Suppressor macrophage (primary cell): ENCODE results near the gene BLOC1S5.
"Not testable (repeated sequence)": the region's sequence is repeated elsewhere in the genome, so short reads cannot be mapped to it uniquely, and the experiment has no call there.

Experiments
- DNase-seq, 4 experiments: peaks; one replicate each; pipeline ENCODE4 v3.0.0-alpha.2; 2020 to 2022

Gene BLOC1S5

DNA sequence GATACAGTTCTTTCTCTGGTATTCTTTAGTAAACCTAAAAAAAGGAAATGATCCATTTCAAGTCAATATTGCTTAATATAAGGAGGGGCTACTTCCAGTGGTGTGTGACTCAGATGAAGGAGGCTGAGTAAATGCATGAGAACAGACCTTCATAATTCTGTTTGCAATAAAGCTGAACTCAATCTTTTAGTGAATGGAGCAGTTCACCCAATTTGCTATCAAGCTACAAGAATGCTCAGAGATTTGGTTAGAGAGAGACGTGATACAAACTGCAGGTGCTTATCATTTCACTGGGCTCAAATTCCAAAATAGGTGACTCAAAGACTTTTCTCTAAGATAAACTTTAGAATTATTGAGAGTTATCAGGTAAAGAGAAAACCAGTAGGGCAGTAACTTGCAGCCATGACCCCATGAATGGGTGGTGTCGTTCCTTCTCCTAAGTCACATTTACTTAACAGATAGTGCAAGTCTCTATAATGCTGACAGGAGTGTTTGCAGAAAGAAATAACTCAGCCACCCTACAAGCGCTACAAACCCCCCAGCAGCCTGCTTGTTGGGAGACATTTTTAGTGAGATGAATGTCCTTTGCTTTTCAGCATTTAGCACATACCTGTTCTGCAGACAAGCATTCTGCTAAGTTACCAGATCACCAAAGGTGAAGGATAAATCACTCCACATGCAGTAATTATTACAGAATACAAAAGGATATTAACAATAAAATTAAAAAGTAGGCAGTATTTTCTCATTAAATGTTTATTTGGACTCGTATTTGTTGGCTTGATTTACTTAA is 16.4 kb upstream of the BLOC1S5 start:
- peak; percentile 49 to 88 (median 68) for DNase-seq

- DNase-seq, result no peak
Measured at GRCh38 chr6:8079126-8079525, 14.9 kb upstream of the BLOC1S5 start.

DNA sequence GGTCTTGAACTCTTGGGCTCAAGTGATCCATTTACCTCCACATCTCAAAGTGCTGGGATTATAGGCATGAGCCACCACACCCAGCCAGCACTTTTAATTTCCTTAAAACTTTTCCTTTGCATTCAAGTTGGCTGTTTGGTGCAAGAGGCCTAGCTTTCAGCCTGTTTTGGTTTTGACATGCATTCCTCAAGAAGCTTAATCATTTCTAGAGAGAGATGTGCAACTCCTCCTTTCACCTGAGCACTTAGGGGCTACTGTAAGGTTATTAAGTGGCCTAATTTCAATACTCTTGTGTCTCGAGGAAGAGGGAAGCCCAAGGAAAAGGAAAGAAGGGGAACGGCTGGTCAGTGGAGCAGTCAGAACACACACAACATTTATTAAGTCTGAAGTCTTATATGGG is 13.8 kb upstream of the BLOC1S5 start:
- DNase-seq, result no peak

DNA sequence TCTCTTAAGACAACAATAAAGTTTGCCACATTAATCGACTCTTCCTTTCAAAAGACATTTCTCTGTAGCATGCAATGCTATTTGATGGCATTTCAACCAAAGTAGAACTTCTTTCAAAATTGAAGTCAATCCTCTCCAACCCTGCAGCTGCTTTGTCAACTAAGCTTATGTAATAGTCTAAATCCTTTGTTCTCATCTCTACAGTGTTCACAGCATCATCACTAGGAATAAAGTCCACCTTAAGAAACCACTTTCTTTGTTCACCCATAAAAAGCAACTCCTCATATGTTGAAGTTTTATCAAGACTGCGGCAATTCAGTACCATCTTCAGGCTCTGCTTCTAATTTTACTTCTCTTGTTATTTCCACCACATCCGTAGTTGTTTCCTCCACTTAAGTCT is 11.5 kb upstream of the BLOC1S5 start:
- DNase-seq, result no peak

DNA sequence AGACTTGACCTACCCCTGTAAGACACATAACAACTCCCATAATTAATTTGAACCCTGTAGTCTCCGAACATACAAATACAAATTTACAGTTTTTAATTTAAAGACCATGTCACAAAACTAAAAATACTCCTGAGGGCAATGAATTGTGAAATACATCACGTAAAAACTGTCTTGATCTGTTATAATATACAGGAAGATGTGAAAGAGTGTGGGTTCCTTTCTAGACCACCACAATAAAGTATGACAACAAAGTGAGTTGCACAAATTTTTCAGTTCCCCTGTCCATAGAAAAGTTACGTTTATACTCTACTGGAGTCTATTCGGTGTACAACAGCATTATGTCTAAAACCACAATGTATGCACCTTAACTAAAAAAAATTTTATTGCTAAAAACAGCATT is 11.0 kb upstream of the BLOC1S5 start:
- DNase-seq, result no peak

DNA sequence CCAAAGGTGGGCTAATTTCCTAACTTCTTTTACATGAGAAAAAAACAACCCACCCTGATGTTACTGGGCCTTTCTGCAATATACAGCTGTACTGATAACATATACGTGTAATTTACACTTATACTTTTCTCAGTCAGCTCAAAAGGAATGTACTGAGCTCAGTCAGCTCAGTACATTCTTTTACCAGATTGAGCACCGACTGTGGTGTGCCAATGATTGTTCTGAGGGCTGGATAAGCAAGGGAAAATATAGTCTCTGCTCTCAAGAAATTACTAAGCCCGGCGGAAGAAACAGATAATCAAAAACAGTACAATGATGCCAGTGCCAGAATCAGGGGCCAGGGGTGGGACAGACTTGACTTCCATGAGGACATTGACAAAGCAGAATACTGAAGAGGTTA is 10.0 kb upstream of the BLOC1S5 start:
- no peak for DNase-seq

DNA sequence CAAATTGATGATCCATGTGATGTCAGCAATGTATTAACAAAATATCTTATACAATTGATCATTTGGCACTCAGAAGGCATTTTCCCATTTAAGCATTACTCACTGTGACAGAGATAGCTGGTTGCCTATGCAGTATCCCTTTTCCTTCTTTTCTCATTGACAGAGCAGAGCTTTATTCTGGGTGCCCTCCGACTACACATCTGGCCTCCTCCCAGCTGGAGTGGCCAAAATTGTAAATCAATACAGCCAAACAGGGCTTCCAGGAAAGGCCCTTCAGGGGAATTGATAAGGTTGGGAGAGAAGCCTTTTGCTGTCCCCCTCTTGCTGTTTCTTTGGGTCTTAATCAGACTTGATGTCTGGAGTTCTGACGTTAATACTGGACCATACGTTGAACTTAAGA is 9.6 kb upstream of the BLOC1S5 start:
- DNase-seq, result no peak

DNA sequence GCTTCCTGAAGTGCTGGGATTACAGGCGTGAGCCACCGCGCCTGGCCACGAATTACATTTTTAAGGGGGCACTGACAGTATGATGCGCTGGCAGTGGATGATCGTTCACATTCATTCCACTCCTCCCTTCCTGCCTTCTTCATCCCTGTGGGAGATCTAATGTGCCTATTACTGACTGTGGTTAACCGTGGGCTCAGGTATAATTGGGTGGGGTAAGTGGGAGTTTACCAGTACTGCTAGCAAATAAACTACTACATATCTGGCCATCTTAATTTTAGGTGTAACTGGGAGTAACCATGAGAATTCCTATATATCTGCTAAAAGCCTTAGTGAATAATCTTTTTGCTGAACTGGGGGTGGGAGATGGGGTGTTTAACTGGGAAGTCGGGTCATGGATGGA is 6.5 kb upstream of the BLOC1S5 start:
- no peak for DNase-seq

- no peak for DNase-seq
Measured at GRCh38 chr6:8069631-8070284, 5.6 kb upstream of the BLOC1S5 start.

DNA sequence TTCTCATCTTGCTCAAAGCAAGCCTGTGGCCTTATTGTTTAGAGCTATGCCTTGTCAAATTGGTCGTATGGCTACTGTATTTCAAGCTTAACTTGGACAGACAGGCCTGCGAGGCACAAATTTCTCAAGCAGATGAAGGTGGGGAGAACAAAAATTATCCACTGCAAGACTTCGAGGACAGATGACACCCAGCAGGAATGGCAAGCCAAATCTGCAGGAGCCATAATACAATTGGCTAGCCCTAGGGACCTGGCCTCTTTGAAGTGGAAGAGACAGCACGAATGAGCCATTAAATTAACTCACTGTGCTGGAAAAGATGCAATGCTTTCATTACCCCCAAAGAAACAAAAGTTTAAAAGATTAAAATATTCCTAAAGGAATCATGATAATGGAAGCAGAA is 5.0 kb upstream of the BLOC1S5 start:
- no peak for DNase-seq

DNA sequence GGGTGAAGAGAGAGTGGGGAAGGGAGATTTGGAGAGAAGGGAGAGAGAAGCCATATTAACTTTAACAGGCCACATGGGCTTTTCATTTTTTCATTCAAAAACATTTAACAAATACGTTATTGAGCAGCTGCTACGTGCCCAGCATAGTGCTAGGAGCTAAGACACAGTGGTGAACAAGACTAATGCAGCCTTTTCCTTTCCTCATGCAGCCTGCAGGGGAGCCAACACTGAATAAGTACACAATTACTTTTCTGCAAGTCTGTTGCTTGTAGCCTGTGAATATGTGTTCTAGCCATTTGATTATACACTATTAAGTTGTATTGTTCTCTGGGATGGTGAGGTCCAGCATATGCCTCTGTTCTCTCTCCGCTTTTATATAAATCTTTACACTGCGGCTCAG is 1.9 kb upstream of the BLOC1S5 start:
- DNase-seq, result peak in 2 of 4 experiments; percentile 8 to 10

DNA sequence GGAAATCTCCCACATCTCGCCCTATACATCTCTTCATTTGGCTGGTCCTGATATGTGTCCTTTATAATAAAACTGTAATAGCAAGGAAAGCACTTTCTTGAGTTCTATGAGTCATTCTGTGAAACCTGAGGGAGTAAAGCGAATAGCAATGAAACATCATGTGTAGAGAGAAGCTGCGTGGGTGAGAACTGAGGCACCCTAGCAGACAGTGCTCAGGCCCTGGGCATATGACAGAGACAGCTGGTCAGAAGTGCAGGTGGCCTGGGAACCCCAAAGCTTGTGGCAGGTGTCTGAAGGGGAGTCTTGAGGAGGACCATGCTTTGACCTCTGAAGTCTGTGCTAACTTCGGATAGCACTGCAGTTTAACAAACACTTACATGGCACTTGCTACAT is 1.3 kb upstream of the BLOC1S5 start:
- DNase-seq, result peak in 3 of 4 experiments; percentile 57 to 74 (median 59)

- peak in 1 of 4 experiments; percentile 10 for DNase-seq
Measured at GRCh38 chr6:8064638-8065518, 689 bp upstream of the BLOC1S5 start.

DNA sequence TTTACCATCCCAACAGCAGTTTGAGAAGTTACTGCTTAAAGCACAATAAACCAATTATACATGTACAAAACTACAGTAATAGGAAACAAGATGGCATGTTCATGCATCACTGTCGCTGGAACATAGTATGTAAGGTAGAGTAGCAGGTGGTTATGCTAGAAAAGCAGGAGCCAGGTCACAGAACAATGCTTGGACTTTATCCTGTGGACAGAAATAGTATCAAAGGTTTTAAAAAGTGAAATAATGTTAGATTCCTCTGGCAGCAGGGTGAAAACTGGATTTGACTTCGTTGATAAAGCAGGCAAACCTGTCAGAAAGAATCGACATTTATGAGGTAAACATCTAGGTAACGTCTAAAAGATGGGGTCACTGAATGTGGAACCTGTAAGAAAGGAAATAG is 2.5 kb downstream of the BLOC1S5 start:
- DNase-seq, result no peak

DNA sequence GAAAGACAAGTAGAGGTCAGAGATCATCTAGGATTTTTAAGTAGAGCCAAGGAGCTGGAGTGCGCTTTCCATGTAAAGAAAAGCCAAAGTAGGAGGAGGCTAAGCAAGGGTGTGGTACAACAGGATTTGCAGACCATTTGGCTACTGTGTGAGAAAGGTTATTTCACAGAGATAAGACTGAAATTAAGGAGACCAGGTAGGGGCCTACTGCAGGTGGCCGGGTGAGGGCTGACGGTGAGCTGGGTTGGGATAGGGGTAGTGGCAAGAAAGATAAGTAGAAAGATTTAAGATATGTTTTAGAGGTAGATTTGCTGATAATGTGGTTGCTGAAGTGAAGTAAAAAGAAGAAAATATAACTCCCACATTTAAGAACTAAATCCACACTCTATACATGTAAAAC is 3.8 kb downstream of the BLOC1S5 start:
- DNase-seq, result no peak

DNA sequence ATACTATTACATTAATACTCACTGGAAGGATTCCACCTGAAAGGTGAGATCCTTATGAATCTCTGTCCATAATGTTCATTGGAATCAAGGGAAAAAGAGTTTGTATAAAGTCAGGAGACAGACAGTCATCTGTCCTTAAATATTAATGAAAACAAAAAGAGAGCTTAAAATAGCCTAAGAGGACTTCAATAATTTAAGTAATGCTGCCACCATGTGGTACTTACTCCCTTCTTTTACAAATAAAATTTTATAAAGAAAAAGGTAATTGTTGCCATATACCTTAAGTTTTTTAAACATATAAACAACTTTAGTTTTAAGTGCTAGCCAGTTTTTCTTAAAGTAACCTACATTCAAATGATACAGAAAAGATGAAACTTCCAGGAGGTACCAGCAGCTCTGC is 5.1 kb downstream of the BLOC1S5 start:
- DNase-seq, result peak in 2 of 4 experiments; percentile 42 to 63

- no peak for DNase-seq
Measured at GRCh38 chr6:8057793-8058192, 6.4 kb downstream of the BLOC1S5 start.

- DNase-seq, result no peak
Measured at GRCh38 chr6:8057263-8057662, 6.9 kb downstream of the BLOC1S5 start.

GRCh38 chr6:8054276-8054675 is 9.9 kb downstream of the BLOC1S5 start:
- no peak for DNase-seq

GRCh38 chr6:8047541-8048292 is 16.5 kb downstream of the BLOC1S5 start:
- DNase-seq, result no peak

GRCh38 chr6:8045769-8046168 is 18.4 kb downstream of the BLOC1S5 start:
- DNase-seq, result not testable (repeated sequence)

GRCh38 chr6:8043221-8043620 is 21.0 kb downstream of the BLOC1S5 start:
- no peak for DNase-seq
